Mesenchymal stem cell (in vitro differentiated cells and primary cell): ENCODE data around the gene MRPS21.
A peak's percentile ranks its signal among the peaks of the same experiment; 100 is the strongest.

Source experiments
- DNase-seq: peaks from one replicate; pipeline ENCODE4 v3.0.0-alpha.2; 2013
- H2AFZ ChIP-seq: one replicate; pipeline ENCODE4 v1.6.1; 2013; ENCODE audit warnings: low read depth, mild to moderate bottlenecking, control low read depth, inconsistent platforms, low read length, moderate library complexity
- H2AK5ac ChIP-seq: 2 replicates; pipeline ENCODE4 v1.6.1; 2013; ENCODE audit warnings: low read length, moderate library complexity, mild to moderate bottlenecking, inconsistent platforms; ENCODE audit not compliant: severe bottlenecking
- H2BK120ac ChIP-seq: one replicate; pipeline ENCODE4 v1.6.1; 2013; ENCODE audit warnings: low read depth, mild to moderate bottlenecking, inconsistent platforms, low read length, moderate library complexity
- H2BK12ac ChIP-seq, 2 experiments: one replicate each; pipeline ENCODE4 v1.6.1; 2013; ENCODE audit warnings: inconsistent platforms in 2 of 2, low read length in 2 of 2, mild to moderate bottlenecking in 2 of 2, moderate library complexity in 2 of 2, control low read depth in 1 of 2
- H2BK15ac ChIP-seq: one replicate; pipeline ENCODE4 v1.6.1; 2013; ENCODE audit warnings: mild to moderate bottlenecking, low read depth, inconsistent platforms; ENCODE audit not compliant: poor library complexity, severe bottlenecking
- H2BK5ac ChIP-seq: 2 replicates; pipeline ENCODE4 v1.6.1; 2013; ENCODE audit warnings: low read depth, mild to moderate bottlenecking, low read length, control low read depth, inconsistent platforms; ENCODE audit not compliant: poor library complexity, severe bottlenecking
- H3K14ac ChIP-seq, 2 experiments: one replicate each; pipeline ENCODE4 v1.6.1; 2013; ENCODE audit warnings: inconsistent platforms in 2 of 2, low read length in 2 of 2, control low read depth in 1 of 2, mild to moderate bottlenecking in 1 of 2, moderate library complexity in 1 of 2
- H3K18ac ChIP-seq, 2 experiments: one replicate each; pipeline ENCODE4 v1.6.1; 2013; ENCODE audit warnings: inconsistent platforms in 2 of 2, low read length in 2 of 2, control low read depth in 1 of 2, low read depth in 1 of 2, mild to moderate bottlenecking in 1 of 2
- H3K23ac ChIP-seq, 2 experiments: one replicate each; pipeline ENCODE4 v1.6.1; 2013; ENCODE audit warnings: inconsistent platforms in 2 of 2, low read length in 2 of 2, mild to moderate bottlenecking in 2 of 2, moderate library complexity in 2 of 2, control low read depth in 1 of 2
- H3K27ac ChIP-seq: 2 replicates; pipeline ENCODE4 v1.5.1; 2013; ENCODE audit warnings: mild to moderate bottlenecking, moderate library complexity, low read length, control low read depth, inconsistent platforms; ENCODE audit not compliant: poor library complexity, severe bottlenecking
- H3K27me3 ChIP-seq, 2 experiments: 2 replicates each; pipeline versions ENCODE4 v1.6.1 to v1.7.0; 2013; ENCODE audit warnings: low read length in 2 of 2, mild to moderate bottlenecking in 2 of 2, moderate library complexity in 2 of 2, control low read depth in 1 of 2, inconsistent platforms in 1 of 2; ENCODE audit not compliant: control insufficient read depth in 1 of 2, insufficient read depth in 1 of 2
- H3K36me3 ChIP-seq, 2 experiments: 2 replicates each; pipeline versions ENCODE4 v1.6.1 to v1.7.0; 2013; ENCODE audit warnings: low read length in 2 of 2, control low read depth in 1 of 2, inconsistent platforms in 1 of 2, low read depth in 1 of 2, mild to moderate bottlenecking in 1 of 2; ENCODE audit not compliant: insufficient read depth in 2 of 2, control insufficient read depth in 1 of 2
- H3K4ac ChIP-seq, 2 experiments: one replicate each; pipeline ENCODE4 v1.6.1; 2013; ENCODE audit warnings: inconsistent platforms in 2 of 2, low read length in 2 of 2, mild to moderate bottlenecking in 2 of 2, moderate library complexity in 2 of 2, control low read depth in 1 of 2, low read depth in 1 of 2
- H3K4me1 ChIP-seq: 2 replicates; pipeline ENCODE4 v1.6.1; 2013; ENCODE audit warnings: low read depth, low read length, control low read depth; ENCODE audit not compliant: control insufficient read depth, insufficient read depth
- H3K4me2 ChIP-seq: 2 replicates; pipeline ENCODE4 v1.6.1; 2013; ENCODE audit warnings: low read length, mild to moderate bottlenecking, inconsistent platforms; ENCODE audit not compliant: poor library complexity, severe bottlenecking
- H3K4me3 ChIP-seq, 2 experiments: 2 replicates each; pipeline versions ENCODE4 v1.5.1 to v1.7.0; 2013; ENCODE audit warnings: low read length in 2 of 2, mild to moderate bottlenecking in 2 of 2, control low read depth in 1 of 2, low read depth in 1 of 2; ENCODE audit not compliant: insufficient read depth in 1 of 2
- H3K79me1 ChIP-seq: replicated peaks from 2 replicates; pipeline ENCODE4 v1.6.1; 2013; ENCODE audit warnings: mild to moderate bottlenecking, control low read depth, low read length, inconsistent platforms; ENCODE audit not compliant: poor library complexity, severe bottlenecking
- H3K9ac ChIP-seq: 2 replicates; pipeline ENCODE4 v1.7.0; 2013; ENCODE audit warnings: mild to moderate bottlenecking, low read length, moderate library complexity
- H3K9me3 ChIP-seq: 2 replicates; pipeline ENCODE4 v1.7.0; 2013; ENCODE audit warnings: mild to moderate bottlenecking, low read length; ENCODE audit not compliant: control insufficient read depth
- H4K8ac ChIP-seq: one replicate; pipeline ENCODE4 v1.6.1; 2013; ENCODE audit warnings: inconsistent platforms, mild to moderate bottlenecking, low read length, moderate library complexity
- H4K91ac ChIP-seq: one replicate; pipeline ENCODE4 v1.6.1; 2013; ENCODE audit warnings: mild to moderate bottlenecking, low read length, inconsistent platforms
- WGBS: methylation state at CpG from one replicate; pipeline ENCODE4 v1.1.7; 2013; ENCODE audit warnings: mixed read lengths; 5-methylcytosine and 5-hydroxymethylcytosine counted together

The MRPS21 gene

GRCh38 chr1:150257624-150258585 lies 35.8 kb upstream of the MRPS21 start, which contains the start of gene CA14:
Gene CA14, plus strand, starts transcription at chr1:150257774. Its CDS starts 355 bp downstream, at chr1:150258129.
- Histone ChIP-seq H2AK5ac (peak within 1 kb of the TSS; percentile 49), H3K14ac (peak within 1 kb of the TSS in 1 of 2 experiments; percentile 13), H3K4me1 (peaks cover 28% of the 10 kb centered on the region), H3K27me3 (peaks cover 28 to 34% of the 10 kb centered on the region in 2 experiments), H2BK5ac (no peak within 1 kb of the TSS), H4K91ac (peak within 1 kb of the TSS; percentile 57), H2BK12ac (peak within 1 kb of the TSS; percentile 65 to 79), H3K36me3 (no peaks in the 10 kb centered on the region), H3K79me1 (peaks cover 2% of the 10 kb centered on the region), H3K4me3 (no peak within 1 kb of the TSS), H3K18ac (peak within 1 kb of the TSS; percentile 55 to 77), H3K4me2 (peak within 1 kb of the TSS; percentile 44), H3K23ac (peak within 1 kb of the TSS in 1 of 2 experiments; percentile 42), H2AFZ (peak within 1 kb of the TSS; percentile 11), H3K4ac (peak within 1 kb of the TSS; percentile 10 to 64), H2BK15ac (peak within 1 kb of the TSS; percentile 52), H3K27ac (no peak within 1 kb of the TSS), H4K8ac (peak within 1 kb of the TSS; percentile 46), H3K9me3 (no peaks in the 10 kb centered on the region), H3K9ac (peak within 1 kb of the TSS; percentile 80), H2BK120ac (peak within 1 kb of the TSS; percentile 76)
- DNase-seq, result peak; percentile 38
- 4% methylated on average over 12 of the region's 13 CpGs for WGBS

- Histone ChIP-seq H3K4me2 (no peak overlapping the region), H3K4me1 (peaks cover 28% of the 10 kb centered on the region), H3K9me3 (no peaks in the 10 kb centered on the region), H3K9ac (no peak overlapping the region), H4K91ac (no peak overlapping the region), H2AFZ (no peak overlapping the region), H2BK12ac (peak overlapping the region in 1 of 2 experiments; percentile 79), H3K27me3 (peaks cover 28 to 34% of the 10 kb centered on the region in 2 experiments), H2BK120ac (no peak overlapping the region), H3K4me3 (no peak overlapping the region), H3K14ac (no peak overlapping the region), H3K4ac (no peak overlapping the region), H2AK5ac (no peak overlapping the region), H3K23ac (no peak overlapping the region), H3K27ac (no peak overlapping the region), H3K79me1 (peaks cover 2% of the 10 kb centered on the region), H3K36me3 (peaks cover 0 to 2% of the 10 kb centered on the region in 2 experiments), H2BK5ac (no peak overlapping the region), H4K8ac (no peak overlapping the region), H2BK15ac (no peak overlapping the region), H3K18ac (peak overlapping the region in 1 of 2 experiments; percentile 37)
- 39% methylated on average over 4 of the region's 4 CpGs for WGBS
- no peak for DNase-seq
These were observed 34.4 kb upstream of the MRPS21 start for GRCh38 chr1:150259217-150259616.

- Histone ChIP-seq H2BK12ac (peak overlapping the region in 1 of 2 experiments; percentile 86), H4K91ac (no peak overlapping the region), H3K9ac (no peak overlapping the region), H3K27ac (no peak overlapping the region), H2AK5ac (no peak overlapping the region), H3K23ac (no peak overlapping the region), H2BK5ac (no peak overlapping the region), H2AFZ (peak overlapping the region; percentile 61), H3K14ac (no peak overlapping the region), H3K18ac (peak overlapping the region; percentile 48 to 63), H3K36me3 (peaks cover 3 to 10% of the 10 kb centered on the region in 2 experiments), H4K8ac (peak overlapping the region; percentile 56), H3K79me1 (peaks cover 2% of the 10 kb centered on the region), H3K27me3 (peaks cover 28 to 34% of the 10 kb centered on the region in 2 experiments), H3K4me2 (peak overlapping the region; percentile 59), H3K9me3 (no peaks in the 10 kb centered on the region), H2BK15ac (no peak overlapping the region), H3K4ac (no peak overlapping the region), H3K4me3 (no peak overlapping the region), H3K4me1 (peaks cover 28% of the 10 kb centered on the region), H2BK120ac (peak overlapping the region; percentile 0)
- 9% methylated on average over 9 of the region's 11 CpGs for whole genome bisulfite sequencing
- peak; percentile 42 for DNase-seq
These were observed 33.6 kb upstream of the MRPS21 start for GRCh38 chr1:150259758-150260669.
